Transverse colon (tissue), 4 donors: ENCODE results near the gene UBE2G1. TPM values are rescaled to one million over a fixed set of nuclear protein-coding genes. Genes with fewer than 3 reads are reported as not detected.

Source experiments
- DNase-seq: peaks from one replicate; pipeline ENCODE4 v3.0.0-alpha.2; 2019
- H3K27ac ChIP-seq, 4 donors: fragments of 200-600 bp; sonication (generic); 2 replicates each; pipeline ENCODE4 v1.5.1; 2016 to 2018; ENCODE audit warnings: inconsistent platforms in 4 of 4
- H3K27me3 ChIP-seq: fragments of 200-600 bp; sonication (generic); 2 replicates; pipeline ENCODE4 v1.5.1; 2017; ENCODE audit warnings: inconsistent platforms
- H3K36me3 ChIP-seq, 4 donors: fragments of 200-600 bp; sonication (generic); 2 replicates each; pipeline ENCODE4 v1.5.1; 2017 to 2019; ENCODE audit warnings: inconsistent platforms in 4 of 4
- H3K4me1 ChIP-seq, 4 donors: fragments of 200-600 bp; sonication (generic); 2 replicates each; pipeline ENCODE4 v1.5.1; 2017 to 2020; ENCODE audit warnings: inconsistent platforms in 4 of 4
- H3K4me3 ChIP-seq, 4 donors: fragments of 200-600 bp; sonication (generic); 1 replicate in 1 of 4; 2 replicates in 3 of 4; pipeline versions ENCODE4 v1.5.1 to v1.6.1; 2017 to 2019; ENCODE audit warnings: inconsistent platforms in 4 of 4
- H3K9me3 ChIP-seq, 2 donors: fragments of 200-600 bp; sonication (generic); 2 replicates each; pipeline ENCODE4 v1.5.1; 2017 to 2019; ENCODE audit warnings: inconsistent platforms in 2 of 2
- EP300 ChIP-seq: sonication (generic); formaldehyde crosslinking; IDR thresholded peaks from one replicate; pipeline ENCODE4 v1.6.1; 2017; ENCODE audit warnings: antibody characterized with exemption, low read depth
- POLR2A ChIP-seq: fragments of 450-650 bp; IDR thresholded peaks from one replicate; pipeline ENCODE4 v1.6.1; 2016; ENCODE audit warnings: antibody characterized with exemption, mild to moderate bottlenecking, moderate library complexity
- POLR2AphosphoS5 ChIP-seq, 3 donors: sonication (generic); formaldehyde crosslinking; IDR thresholded peaks; one replicate each; pipeline ENCODE4 v1.6.1; 2016; ENCODE audit warnings: antibody characterized with exemption in 3 of 3
- WGBS, 2 donors: methylation state at CpG; one replicate each; pipeline ENCODE4 v1.1.5; 2018; ENCODE audit warnings: low coverage in 1 of 2; 5-methylcytosine and 5-hydroxymethylcytosine counted together
- in situ Hi-C, 4 donors: fragments of 200-750 bp; cut with MboI; loops; one replicate each; pipeline versions ENCODE4 v1.15.0 to v1.15.1; 2017; ENCODE audit warnings: low sequenced_read_pairs in 3 of 4, low pct_ligation_motif_present in 1 of 4, low pct_unique_long_range_greater_than_20kb in 1 of 4
- intact Hi-C: fragments of 100-400 bp; cut with DNase I; formaldehyde crosslinking; loops from one replicate; pipeline ENCODE4 v1.15.1; 2023; ENCODE audit warnings: low total_unique reads
- total RNA-seq, 4 donors: library from RNA; depleted of rRNA; stranded (reverse); fragments of >200 nt; gene quantifications; one replicate each; pipeline ENCODE4 v1.1.0, GENCODE V29; 2016
- TF ChIP-seq, protein P1 (sequence below), 5 experiments: fragments of 200-600 bp in 3 of 5; fragments of 450-650 bp in 2 of 5; sonication (generic) in 3 of 5; IDR thresholded peaks; 1 replicate in 2 of 5; 2 replicates in 3 of 5; pipeline ENCODE4 v1.5.1; 2016 to 2017; ENCODE audit warnings: antibody characterized with exemption in 5 of 5, inconsistent platforms in 3 of 5, mild to moderate bottlenecking in 2 of 5, moderate library complexity in 1 of 5

Gene UBE2G1
- total RNA-seq, 4 donors from 2014 or later, result 41.6 to 104 (median 53.0) TPM

DNA sequence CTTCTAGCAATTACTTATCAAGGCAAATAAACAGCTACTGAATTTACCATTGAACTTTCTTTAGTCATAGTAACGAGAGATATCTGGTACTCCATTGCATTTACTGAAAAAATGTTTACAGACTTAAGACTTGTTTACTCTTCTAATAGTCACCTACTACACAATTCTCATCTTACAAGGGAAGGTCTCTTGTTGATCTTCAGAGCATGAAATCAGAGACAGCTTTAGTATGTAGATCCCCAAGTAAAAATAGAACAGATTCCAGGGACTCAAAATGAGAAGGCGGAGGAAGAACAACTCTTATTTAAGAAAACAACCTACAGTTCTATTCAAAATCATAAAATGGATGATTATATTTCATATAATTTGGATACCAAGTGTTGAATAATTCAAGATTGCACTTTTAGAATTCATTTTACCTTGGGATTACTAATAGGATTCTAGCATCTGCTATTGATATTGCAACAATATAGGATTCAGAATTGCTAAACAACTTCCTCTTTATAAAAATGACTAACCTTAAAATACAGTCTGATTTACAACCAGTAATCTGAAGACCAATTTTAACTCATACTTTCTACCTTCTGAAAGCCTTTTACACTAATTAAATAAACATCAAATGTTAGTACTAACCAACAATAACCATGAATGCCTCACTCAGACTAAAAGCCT lies 20.8 kb downstream of the UBE2G1 start:
- no peak overlapping the region for H3K27ac ChIP-seq
- in situ Hi-C loops, result no loop called here
- no peaks in the 10 kb centered on the region for H3K36me3 ChIP-seq
- no peak overlapping the region for H3K4me3 ChIP-seq
- no peaks in the 10 kb centered on the region for H3K27me3 ChIP-seq
- no peak for DNase-seq
- TF ChIP-seq, protein P1, sequence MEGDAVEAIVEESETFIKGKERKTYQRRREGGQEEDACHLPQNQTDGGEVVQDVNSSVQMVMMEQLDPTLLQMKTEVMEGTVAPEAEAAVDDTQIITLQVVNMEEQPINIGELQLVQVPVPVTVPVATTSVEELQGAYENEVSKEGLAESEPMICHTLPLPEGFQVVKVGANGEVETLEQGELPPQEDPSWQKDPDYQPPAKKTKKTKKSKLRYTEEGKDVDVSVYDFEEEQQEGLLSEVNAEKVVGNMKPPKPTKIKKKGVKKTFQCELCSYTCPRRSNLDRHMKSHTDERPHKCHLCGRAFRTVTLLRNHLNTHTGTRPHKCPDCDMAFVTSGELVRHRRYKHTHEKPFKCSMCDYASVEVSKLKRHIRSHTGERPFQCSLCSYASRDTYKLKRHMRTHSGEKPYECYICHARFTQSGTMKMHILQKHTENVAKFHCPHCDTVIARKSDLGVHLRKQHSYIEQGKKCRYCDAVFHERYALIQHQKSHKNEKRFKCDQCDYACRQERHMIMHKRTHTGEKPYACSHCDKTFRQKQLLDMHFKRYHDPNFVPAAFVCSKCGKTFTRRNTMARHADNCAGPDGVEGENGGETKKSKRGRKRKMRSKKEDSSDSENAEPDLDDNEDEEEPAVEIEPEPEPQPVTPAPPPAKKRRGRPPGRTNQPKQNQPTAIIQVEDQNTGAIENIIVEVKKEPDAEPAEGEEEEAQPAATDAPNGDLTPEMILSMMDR (IDR thresholded peaks at IDR 0.05), result no peak
- TF ChIP-seq POLR2AphosphoS5 (IDR thresholded peaks at IDR 0.05) (no peak), POLR2A (no peak), EP300 (no peak)
- intact Hi-C loops, result no loop called here
- WGBS, 2 donors, result 80 to 86% methylated on average over 2 of the region's 2 CpGs
- no peaks in the 10 kb centered on the region for H3K9me3 ChIP-seq
- H3K4me1 ChIP-seq, result peaks cover 0 to 48% (median 11%) of the 10 kb centered on the region in 4 donors

DNA sequence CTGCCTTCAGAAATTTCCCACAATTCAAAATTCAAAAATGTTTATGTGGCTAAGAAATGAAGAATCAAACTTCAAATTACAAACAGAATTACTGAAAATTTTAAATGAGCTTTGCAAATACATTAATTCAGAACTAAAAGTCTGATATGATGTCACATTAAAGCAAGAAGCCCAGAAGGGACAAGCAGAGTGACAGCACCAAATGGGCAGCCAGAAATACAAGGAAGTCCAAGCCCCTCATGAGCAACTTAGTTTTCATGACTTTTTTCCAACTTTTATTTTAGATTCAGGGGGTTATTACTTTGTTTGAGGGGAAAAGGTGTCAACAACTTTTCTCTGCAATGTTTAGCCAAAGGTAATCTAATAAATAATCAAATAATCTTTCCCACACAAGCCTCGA lies 21.5 kb downstream of the UBE2G1 start:
- Histone ChIP-seq H3K4me1 (peaks cover 0 to 48% (median 11%) of the 10 kb centered on the region in 4 donors), H3K27ac (no peak overlapping the region), H3K36me3 (no peaks in the 10 kb centered on the region), H3K27me3 (no peaks in the 10 kb centered on the region), H3K9me3 (no peaks in the 10 kb centered on the region), H3K4me3 (no peak overlapping the region)
- in situ Hi-C loops (no loop called here), intact Hi-C loops (no loop called here)
- TF ChIP-seq EP300, result no peak
- TF ChIP-seq, protein P1 (IDR thresholded peaks at IDR 0.05), result no peak
- no peak for TF ChIP-seq POLR2AphosphoS5 (IDR thresholded peaks at IDR 0.05)
- TF ChIP-seq POLR2A, result no peak
- whole genome bisulfite sequencing, 2 donors, result 69 to 77% methylated on average over 1 of the region's 1 CpG
- no peak for DNase-seq

DNA sequence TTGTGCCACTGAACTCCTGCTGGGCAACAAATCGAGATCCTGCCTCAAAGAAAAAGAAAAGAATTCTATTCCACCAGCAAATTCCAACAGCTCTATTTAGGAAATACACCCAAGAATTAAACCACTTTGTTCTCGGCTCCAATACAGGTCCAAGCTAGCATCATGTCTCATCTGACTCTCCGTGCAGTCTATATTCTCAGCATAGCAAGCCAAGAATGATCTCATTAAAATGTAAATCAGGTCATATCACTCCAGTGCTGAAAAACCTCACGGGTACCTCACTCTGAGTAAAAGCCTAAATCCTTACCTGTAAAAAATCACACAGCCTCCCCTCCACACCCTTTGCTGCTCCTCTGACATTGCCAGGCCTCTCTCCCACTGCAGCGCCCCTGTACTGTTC lies 23.9 kb downstream of the UBE2G1 start:
- TF ChIP-seq POLR2AphosphoS5 (IDR thresholded peaks at IDR 0.05) (no peak), EP300 (no peak), POLR2A (no peak)
- TF ChIP-seq, protein P1 (IDR thresholded peaks at IDR 0.05), result no peak
- in situ Hi-C loops (no loop called here), intact Hi-C loops (no loop called here)
- Histone ChIP-seq H3K27me3 (no peaks in the 10 kb centered on the region), H3K4me3 (no peak overlapping the region), H3K36me3 (no peaks in the 10 kb centered on the region), H3K4me1 (peaks cover 0 to 48% (median 11%) of the 10 kb centered on the region in 4 donors), H3K27ac (no peak overlapping the region), H3K9me3 (no peaks in the 10 kb centered on the region)
- 79 to 86% methylated on average over 4 to 5 of the region's 5 CpGs for WGBS, 2 donors
- no peak for DNase-seq

DNA sequence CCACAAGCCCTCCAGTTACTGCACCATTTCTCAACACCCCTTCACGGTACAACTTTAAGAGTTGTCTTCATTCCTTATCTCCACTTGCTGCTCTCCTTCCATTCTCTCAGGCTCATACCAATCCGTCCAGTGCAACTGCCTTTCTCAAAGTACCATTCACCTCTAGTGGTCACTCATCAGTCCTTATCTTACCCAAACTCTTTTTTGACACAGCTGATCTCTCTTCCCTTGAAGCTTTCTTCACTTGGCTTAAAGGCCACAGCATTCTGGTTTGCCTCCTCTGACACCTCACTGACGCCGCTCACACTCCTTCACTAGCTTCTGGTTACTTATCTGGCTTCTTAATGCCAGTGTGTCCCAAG lies 24.9 kb downstream of the UBE2G1 start:
- no peak for DNase-seq
- H3K36me3 ChIP-seq, result no peaks in the 10 kb centered on the region
- TF ChIP-seq POLR2A (no peak), EP300 (no peak), POLR2AphosphoS5 (IDR thresholded peaks at IDR 0.05) (no peak)
- TF ChIP-seq, protein P1 (IDR thresholded peaks at IDR 0.05), result no peak
- no peaks in the 10 kb centered on the region for H3K9me3 ChIP-seq
- H3K4me3 ChIP-seq, result no peak overlapping the region
- intact Hi-C loops, result no loop called here
- in situ Hi-C loops, result no loop called here
- WGBS, 2 donors, result 81 to 89% methylated on average over 4 of the region's 4 CpGs
- no peaks in the 10 kb centered on the region for H3K27me3 ChIP-seq
- H3K27ac ChIP-seq, result no peak overlapping the region
- H3K4me1 ChIP-seq, result peaks cover 0 to 52% (median 11%) of the 10 kb centered on the region in 4 donors
